Amygdala (tissue), 56 donors: ENCODE data around the gene NDRG3.
"Not testable (repeated sequence)": the region's sequence is repeated elsewhere in the genome, so short reads cannot be mapped to it uniquely, and the experiment has no call there.

ENCODE experiments used
- DNase-seq, 56 donors: peaks; one replicate each; lab custom pipeline; 2025; lab: John Stamatoyannopoulos, UW

The NDRG3 gene

GRCh38 chr20:36709126-36709525 is 36.8 kb downstream of the NDRG3 start:
- no peak for DNase-seq

GRCh38 chr20:36703530-36703929 is 42.4 kb downstream of the NDRG3 start:
- no peak for DNase-seq

- DNase-seq, result no peak
These were observed 45.5 kb downstream of the NDRG3 start for GRCh38 chr20:36700438-36700837.

DNA sequence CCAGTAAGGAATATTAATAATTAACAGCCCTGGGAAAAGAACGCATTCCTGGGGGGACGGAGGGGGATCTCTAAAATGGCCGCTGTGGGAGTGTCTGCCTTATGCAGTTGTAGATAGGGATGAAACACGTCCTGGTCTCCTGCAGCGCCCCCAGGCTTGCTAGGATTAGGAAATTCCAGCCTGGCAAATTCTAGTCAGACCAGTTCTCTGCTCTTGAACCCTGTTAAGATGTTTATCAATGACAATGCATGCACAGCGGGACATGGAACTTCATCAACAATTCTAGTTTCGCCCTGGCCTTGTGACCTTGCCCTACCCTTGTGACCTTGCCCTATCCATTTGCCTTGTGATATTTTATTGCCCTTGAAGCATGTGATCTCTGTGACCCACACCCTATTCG is 50.4 kb downstream of the NDRG3 start:
- DNase-seq, result not testable (repeated sequence)

GRCh38 chr20:36688630-36689029 is 57.3 kb downstream of the NDRG3 start:
- no peak for DNase-seq

DNA sequence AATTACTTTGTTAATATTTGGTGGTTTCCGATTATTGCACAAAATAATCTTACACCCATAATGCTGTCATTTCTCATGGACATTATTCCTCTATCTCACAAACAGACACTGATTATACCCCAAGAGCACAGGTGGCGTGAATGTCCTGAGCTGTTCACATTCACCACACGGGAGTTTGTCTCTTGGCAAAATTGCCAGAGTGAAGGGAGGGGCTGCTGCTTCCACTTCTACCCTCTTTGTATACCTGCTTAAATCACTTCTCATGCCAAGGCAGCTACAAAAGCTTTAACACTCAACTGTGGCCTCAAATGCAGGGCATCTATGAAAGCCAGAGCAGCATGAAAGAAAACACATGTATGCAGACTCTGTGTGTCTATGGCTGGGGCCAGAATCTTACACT is 58.0 kb downstream of the NDRG3 start:
- no peak for DNase-seq

GRCh38 chr20:36686944-36687343 is 58.9 kb downstream of the NDRG3 start:
- no peak for DNase-seq

DNA sequence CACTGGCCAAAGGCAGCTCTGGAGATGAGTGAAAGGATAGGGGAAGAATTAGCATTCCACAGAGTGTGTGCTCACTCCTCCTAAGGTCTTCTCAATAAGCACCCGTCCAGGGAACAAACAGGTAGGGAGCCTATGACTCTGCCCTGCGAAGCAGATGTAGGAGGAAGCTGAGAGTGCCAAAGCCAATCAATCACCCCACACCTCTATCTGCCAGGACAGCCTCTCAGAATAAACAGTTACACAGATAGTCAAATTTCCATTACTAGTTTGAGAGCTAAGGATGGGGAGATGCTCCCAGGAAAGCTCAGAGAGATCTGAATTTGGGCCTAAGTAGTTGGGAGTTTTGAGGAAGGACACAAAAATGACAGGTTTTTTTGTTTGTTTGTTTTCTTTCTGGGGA is 59.4 kb downstream of the NDRG3 start:
- DNase-seq, result no peak

DNA sequence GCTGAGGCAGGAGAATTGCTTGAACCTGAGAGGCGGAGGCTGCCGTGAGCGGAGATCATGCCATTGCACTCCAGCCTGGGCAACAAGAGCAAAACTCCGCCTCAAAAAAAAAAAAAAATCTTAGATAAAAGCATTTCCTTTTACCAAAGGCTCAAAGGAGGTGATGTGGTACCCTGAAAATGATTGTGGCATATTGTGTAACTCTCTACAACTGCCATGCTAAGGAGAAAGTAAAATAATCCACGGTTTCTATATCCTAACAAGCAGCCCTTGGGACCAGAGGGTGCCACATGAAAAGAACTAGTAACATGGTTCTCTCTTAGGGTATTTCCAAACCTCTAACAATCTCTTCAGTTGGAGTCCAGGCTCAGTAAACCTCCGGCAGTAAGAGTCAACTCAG is 61.1 kb downstream of the NDRG3 start:
- no peak for DNase-seq

- no peak for DNase-seq
These were observed 63.6 kb downstream of the NDRG3 start for GRCh38 chr20:36682311-36682710.

DNA sequence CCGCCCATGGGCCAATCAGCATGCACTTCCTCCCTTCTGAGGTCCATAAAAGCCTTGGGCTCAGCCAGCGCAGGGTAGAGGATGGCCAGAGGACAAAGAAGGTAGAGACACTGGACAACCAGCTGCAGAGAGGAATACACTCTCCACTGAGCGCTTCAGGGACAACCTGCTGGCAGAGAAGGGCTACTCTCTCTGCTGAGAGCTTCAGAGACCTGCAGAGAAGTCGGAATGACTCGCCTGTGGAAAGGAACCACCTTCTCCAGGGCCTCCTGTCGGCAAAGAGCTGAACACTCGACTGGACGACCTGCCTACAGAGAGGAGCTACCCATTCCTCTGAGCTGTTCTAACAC is 68.5 kb downstream of the NDRG3 start:
- DNase-seq, result no peak

DNA sequence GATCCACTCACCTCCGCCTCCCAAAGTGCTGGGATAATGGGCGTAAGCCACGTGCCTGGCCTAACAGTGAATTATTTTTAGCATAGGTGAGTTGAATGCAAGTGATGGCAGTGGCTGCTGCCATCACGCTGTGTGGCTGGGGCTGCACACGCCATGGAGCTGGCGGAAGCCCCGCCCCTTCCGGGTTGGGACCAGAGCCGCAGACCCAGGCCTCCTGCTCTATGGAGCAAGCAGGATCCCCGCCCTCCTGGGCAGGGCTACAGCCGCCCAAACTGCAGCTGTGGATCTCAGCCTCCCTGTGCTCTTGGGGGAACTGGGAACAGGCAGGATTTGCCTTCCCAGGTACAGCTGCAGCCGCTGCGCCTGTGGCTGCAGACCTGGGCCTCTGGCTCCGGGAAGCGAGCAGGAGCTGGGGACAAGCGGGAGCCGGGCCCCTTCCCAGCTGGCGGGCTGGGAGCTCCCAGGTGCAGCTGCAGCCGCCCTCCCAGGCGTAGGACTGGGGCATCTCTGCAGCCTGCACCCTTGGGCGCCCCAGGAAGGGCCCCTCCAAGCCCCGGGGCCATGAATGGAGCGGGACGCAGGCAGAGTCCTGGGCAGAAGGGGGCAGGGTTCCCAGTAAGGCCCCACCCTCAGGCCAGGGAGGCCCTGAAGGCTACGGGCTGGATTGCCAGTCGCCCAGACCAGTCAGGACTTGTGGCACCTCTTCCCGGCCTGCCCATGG is 69.0 kb downstream of the NDRG3 start:
- DNase-seq, result no peak

DNA sequence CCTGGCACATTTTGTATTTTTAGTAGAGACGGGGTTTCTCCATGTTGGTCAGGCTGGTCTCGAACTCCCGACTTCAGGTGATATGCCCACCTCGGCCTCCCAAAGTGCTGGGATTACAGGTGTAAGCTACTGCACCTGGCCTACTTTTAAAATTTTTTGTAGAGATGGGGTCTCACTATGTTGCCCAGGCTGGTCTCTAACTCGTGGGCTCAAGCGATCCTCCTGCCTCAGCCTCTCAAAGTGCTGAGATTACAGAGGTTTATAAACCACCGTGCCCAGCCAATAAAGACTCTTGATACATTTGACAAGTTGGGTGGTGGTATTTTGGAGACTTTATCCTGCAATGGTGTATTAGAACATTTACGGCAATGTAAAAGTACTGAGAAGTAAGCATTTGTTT is 70.3 kb downstream of the NDRG3 start:
- not testable (repeated sequence) for DNase-seq

DNA sequence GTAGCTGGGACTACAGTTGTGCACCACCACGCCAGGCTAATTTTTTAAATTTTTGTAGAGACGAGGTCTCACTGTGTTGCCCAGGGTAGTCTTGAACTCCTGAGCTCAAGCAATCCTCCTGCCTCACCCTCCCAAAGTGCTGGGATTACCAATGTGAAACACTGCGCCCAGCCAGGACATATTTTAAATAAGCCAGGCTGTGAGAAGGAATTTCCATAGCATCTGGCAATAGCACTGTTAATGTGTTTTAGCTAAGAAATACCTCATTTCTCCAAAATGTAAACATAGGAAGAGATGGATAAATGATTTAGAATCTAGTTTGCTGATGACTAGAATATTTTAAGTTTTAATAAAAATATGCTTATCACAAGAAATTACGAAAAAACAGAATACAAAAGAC is 72.9 kb downstream of the NDRG3 start:
- DNase-seq, result no peak

- DNase-seq, result no peak
These were observed 75.1 kb downstream of the NDRG3 start for GRCh38 chr20:36670665-36671357.

- no peak for DNase-seq
These were observed 79.6 kb downstream of the NDRG3 start for GRCh38 chr20:36666181-36666740.

DNA sequence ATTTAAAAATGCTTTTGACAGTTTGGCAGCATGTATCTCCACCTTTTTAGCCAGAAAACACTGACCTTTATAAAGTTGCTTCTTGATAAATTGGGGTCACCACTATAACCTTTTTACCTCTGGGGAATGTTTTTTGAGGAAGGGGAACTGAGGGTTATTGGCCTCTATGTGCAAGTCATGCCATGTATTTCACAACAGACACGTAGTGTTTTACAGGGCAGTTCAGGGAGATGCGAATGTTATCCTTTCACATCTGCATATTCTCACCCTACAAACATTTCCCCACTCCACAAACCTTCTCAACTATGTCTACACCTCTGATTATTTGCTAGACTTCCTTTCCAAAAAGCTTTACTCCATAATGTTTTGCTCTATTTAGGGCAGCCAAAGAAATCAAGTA is 82.9 kb downstream of the NDRG3 start:
- no peak for DNase-seq

- DNase-seq, result no peak
These were observed 87.6 kb downstream of the NDRG3 start for GRCh38 chr20:36658300-36658699.

GRCh38 chr20:36656733-36657132 is 89.2 kb downstream of the NDRG3 start:
- no peak for DNase-seq

- no peak for DNase-seq
These were observed 90.9 kb downstream of the NDRG3 start for GRCh38 chr20:36655004-36655403.

- DNase-seq, result no peak
These were observed 91.4 kb downstream of the NDRG3 start for GRCh38 chr20:36654506-36654905.

DNA sequence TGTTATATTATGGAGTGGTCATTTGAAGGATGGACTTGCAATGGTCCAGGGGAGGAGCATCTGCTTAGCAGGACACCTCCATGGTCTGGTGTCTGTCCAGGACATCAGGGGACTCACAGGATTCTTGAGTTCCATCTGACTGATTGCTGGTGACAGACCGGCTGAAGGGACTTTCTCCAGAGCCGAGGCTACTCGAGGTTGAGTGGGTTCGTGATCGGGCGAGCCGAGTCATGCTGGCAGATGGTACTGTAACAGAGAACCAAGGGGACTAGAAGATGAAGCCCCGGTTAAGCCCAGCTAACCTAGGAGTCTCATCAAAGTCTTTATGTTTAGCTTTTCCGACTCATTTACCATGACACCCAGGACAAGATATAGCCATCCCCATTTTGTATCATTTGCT is 92.4 kb downstream of the NDRG3 start:
- no peak for DNase-seq
